ENCODE measurements around the gene DNM1L.

The DNM1L gene

GRCh38 chr12:32757157-32757556 lies 78.1 kb downstream of the DNM1L start:
- no peak for DNase-seq

GRCh38 chr12:32761716-32762115 lies 82.6 kb downstream of the DNM1L start:
- no peak for DNase-seq

GRCh38 chr12:32765906-32766305 lies 86.8 kb downstream of the DNM1L start:
- DNase-seq: no peak

GRCh38 chr12:32768518-32768917 lies 89.4 kb downstream of the DNM1L start:
- DNase-seq: no peak

GRCh38 chr12:32770141-32770540 lies 91.0 kb downstream of the DNM1L start:
- DNase-seq: no peak

GRCh38 chr12:32773691-32774090 lies 94.6 kb downstream of the DNM1L start:
- DNase-seq: no peak

- no peak for DNase-seq
Measured at GRCh38 chr12:32776258-32776657, 97.2 kb downstream of the DNM1L start.

- no peak for DNase-seq
Measured at GRCh38 chr12:32777159-32777558, 98.1 kb downstream of the DNM1L start.

- DNase-seq: no peak
Measured at GRCh38 chr12:32777691-32778175, 98.6 kb downstream of the DNM1L start.

GRCh38 chr12:32780071-32780470 lies 101.0 kb downstream of the DNM1L start:
- DNase-seq: no peak

- DNase-seq: no peak
Measured at GRCh38 chr12:32783029-32783428, 103.9 kb downstream of the DNM1L start.

- no peak for DNase-seq
Measured at GRCh38 chr12:32785557-32785956, 106.5 kb downstream of the DNM1L start.

GRCh38 chr12:32788405-32788804 lies 109.3 kb downstream of the DNM1L start:
- no peak for DNase-seq

GRCh38 chr12:32789446-32789845 lies 110.3 kb downstream of the DNM1L start:
- DNase-seq: no peak

- DNase-seq: no peak
Measured at GRCh38 chr12:32789916-32790315, 110.8 kb downstream of the DNM1L start.

GRCh38 chr12:32794281-32794680 lies 115.2 kb downstream of the DNM1L start:
- no peak for DNase-seq
